DND-41 (cell line): Measurements from ENCODE around the gene MGAT4A.

Experiments used
- ATAC-seq: fragments of 200-7000 bp; cut with Tn5 transposase; 3 replicates; pipeline ENCODE4 v1.9.1; 2021; ENCODE audit warnings: low read depth; ENCODE audit not compliant: insufficient read depth
- DNase-seq: peaks from one replicate; pipeline ENCODE4 v3.0.0-alpha.2; 2020
- H2AFZ ChIP-seq: 2 replicates; pipeline ENCODE4 v1.6.0; 2012; ENCODE audit warnings: low read depth, low read length
- H3K27ac ChIP-seq: 2 replicates; pipeline ENCODE4 v1.5.1; 2012; ENCODE audit warnings: low read length, inconsistent platforms
- H3K27me3 ChIP-seq: fragments of 200-600 bp; sonication (generic); 2 replicates; pipeline ENCODE4 v1.6.0; 2012; ENCODE audit warnings: low read length, mild to moderate bottlenecking, inconsistent platforms; ENCODE audit not compliant: insufficient read depth, poor library complexity
- H3K36me3 ChIP-seq: 2 replicates; pipeline ENCODE4 v1.5.1; 2012; ENCODE audit warnings: low read length, inconsistent platforms; ENCODE audit not compliant: insufficient read depth
- H3K4me1 ChIP-seq: 2 replicates; pipeline ENCODE4 v1.5.1; 2012; ENCODE audit warnings: mild to moderate bottlenecking, low read length; ENCODE audit not compliant: insufficient read depth
- H3K4me2 ChIP-seq: 2 replicates; pipeline ENCODE4 v1.6.0; 2012; ENCODE audit warnings: mild to moderate bottlenecking, moderate library complexity, low read length, inconsistent platforms; ENCODE audit not compliant: insufficient read depth
- H3K4me3 ChIP-seq, 2 experiments: fragments of 200-600 bp in 1 of 2; shearing (Covaris generic) in 1 of 2; 2 replicates each; pipeline ENCODE4 v1.5.1; 2012 to 2016; ENCODE audit warnings: inconsistent platforms in 2 of 2, low read length in 2 of 2, mild to moderate bottlenecking in 2 of 2, low read depth in 1 of 2, moderate library complexity in 1 of 2
- H3K79me2 ChIP-seq: 2 replicates; pipeline ENCODE4 v1.6.0; 2012; ENCODE audit warnings: low read length, inconsistent platforms; ENCODE audit not compliant: insufficient read depth
- H3K9ac ChIP-seq: 2 replicates; pipeline ENCODE4 v1.6.0; 2012; ENCODE audit warnings: low read depth, mild to moderate bottlenecking, inconsistent platforms, low read length, moderate library complexity
- H3K9me3 ChIP-seq: 2 replicates; pipeline ENCODE4 v1.5.1; 2012; ENCODE audit warnings: low read length, moderate library complexity, mild to moderate bottlenecking, inconsistent platforms; ENCODE audit not compliant: insufficient read depth, severe bottlenecking
- H4K20me1 ChIP-seq: 2 replicates; pipeline ENCODE4 v1.6.0; 2012; ENCODE audit warnings: low read length; ENCODE audit not compliant: insufficient read depth
- EZH2 ChIP-seq: IDR thresholded peaks from 3 replicates; pipeline ENCODE4 v1.6.1; 2012; ENCODE audit warnings: borderline replicate concordance, low read depth, mild to moderate bottlenecking, moderate library complexity, low read length, inconsistent platforms; ENCODE audit not compliant: severe bottlenecking
- TF ChIP-seq, protein P1 (sequence below): IDR thresholded peaks from 2 replicates; pipeline ENCODE4 v1.5.1; 2012; ENCODE audit warnings: borderline replicate concordance, low read length, moderate library complexity, mild to moderate bottlenecking; ENCODE audit not compliant: poor library complexity, severe bottlenecking; ENCODE audit errors: extremely low read depth

The MGAT4A gene

GRCh38 chr2:98708396-98709186 lies 22.3 kb downstream of the MGAT4A start:
- Histone ChIP-seq H3K9me3 (no peaks in the 10 kb centered on the region), H3K4me3 (no peak overlapping the region), H3K27ac (no peak overlapping the region), H3K4me1 (no peaks in the 10 kb centered on the region), H3K27me3 (no peaks in the 10 kb centered on the region), H3K79me2 (peaks cover 97% of the 10 kb centered on the region), H3K36me3 (no peaks in the 10 kb centered on the region; the same call in 1 of the 2 replicates), H4K20me1 (peaks cover 25% of the 10 kb centered on the region), H2AFZ (no peak overlapping the region), H3K9ac (no peak overlapping the region), H3K4me2 (no peak overlapping the region)
- TF ChIP-seq, protein P1, sequence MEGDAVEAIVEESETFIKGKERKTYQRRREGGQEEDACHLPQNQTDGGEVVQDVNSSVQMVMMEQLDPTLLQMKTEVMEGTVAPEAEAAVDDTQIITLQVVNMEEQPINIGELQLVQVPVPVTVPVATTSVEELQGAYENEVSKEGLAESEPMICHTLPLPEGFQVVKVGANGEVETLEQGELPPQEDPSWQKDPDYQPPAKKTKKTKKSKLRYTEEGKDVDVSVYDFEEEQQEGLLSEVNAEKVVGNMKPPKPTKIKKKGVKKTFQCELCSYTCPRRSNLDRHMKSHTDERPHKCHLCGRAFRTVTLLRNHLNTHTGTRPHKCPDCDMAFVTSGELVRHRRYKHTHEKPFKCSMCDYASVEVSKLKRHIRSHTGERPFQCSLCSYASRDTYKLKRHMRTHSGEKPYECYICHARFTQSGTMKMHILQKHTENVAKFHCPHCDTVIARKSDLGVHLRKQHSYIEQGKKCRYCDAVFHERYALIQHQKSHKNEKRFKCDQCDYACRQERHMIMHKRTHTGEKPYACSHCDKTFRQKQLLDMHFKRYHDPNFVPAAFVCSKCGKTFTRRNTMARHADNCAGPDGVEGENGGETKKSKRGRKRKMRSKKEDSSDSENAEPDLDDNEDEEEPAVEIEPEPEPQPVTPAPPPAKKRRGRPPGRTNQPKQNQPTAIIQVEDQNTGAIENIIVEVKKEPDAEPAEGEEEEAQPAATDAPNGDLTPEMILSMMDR: no peak
- no peak for TF ChIP-seq EZH2
- ATAC-seq (no peak), DNase-seq (no peak)

DNA sequence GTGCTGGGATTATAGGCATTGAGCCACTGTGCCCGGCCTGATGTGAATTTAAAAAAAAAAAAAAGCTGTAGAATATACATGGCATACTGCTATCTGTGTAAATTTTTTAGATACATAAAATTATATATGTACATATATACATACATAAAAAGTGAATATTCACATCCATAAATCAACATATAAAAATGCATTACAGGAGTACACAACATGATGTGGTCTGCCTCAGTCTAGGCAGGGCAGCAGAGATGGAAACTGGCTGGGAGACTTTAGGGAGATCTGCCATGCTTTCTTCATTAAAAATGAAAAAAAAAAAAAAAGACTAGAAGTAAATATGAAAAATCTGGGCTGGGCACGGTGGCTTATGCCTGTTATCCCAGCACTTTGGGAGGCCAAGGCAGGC lies 24.3 kb downstream of the MGAT4A start:
- ATAC-seq (no peak), DNase-seq (no peak)
- H3K9me3 ChIP-seq: no peaks in the 10 kb centered on the region
- no peaks in the 10 kb centered on the region for H3K4me1 ChIP-seq
- H3K27me3 ChIP-seq: no peaks in the 10 kb centered on the region
- no peak overlapping the region for H3K4me2 ChIP-seq
- no peak overlapping the region for H3K9ac ChIP-seq
- peaks cover 29% of the 10 kb centered on the region for H4K20me1 ChIP-seq
- TF ChIP-seq, protein P1: no peak
- no peak for TF ChIP-seq EZH2
- no peak overlapping the region for H3K27ac ChIP-seq
- no peak overlapping the region for H3K4me3 ChIP-seq
- H2AFZ ChIP-seq: no peak overlapping the region
- H3K36me3 ChIP-seq: no peaks in the 10 kb centered on the region
- peaks cover 97% of the 10 kb centered on the region for H3K79me2 ChIP-seq

DNA sequence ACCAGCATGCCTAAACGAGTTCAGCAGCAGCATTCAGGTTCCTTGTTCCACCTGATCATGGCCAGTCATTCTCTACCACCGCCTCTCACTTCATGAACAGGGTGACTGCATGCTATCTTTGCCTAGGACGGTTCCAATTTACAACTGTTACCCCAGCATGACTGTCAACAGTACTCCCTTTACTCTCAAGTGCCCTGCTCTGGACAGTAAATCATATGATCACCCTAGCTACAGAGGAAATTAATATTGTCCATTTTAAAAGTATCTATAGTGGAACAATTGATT lies 25.7 kb downstream of the MGAT4A start:
- TF ChIP-seq, protein P1: no peak
- no peak for TF ChIP-seq EZH2
- Histone ChIP-seq H3K27ac (no peak overlapping the region), H4K20me1 (peaks cover 27% of the 10 kb centered on the region), H3K4me3 (no peak overlapping the region), H3K4me1 (no peaks in the 10 kb centered on the region), H3K9ac (no peak overlapping the region), H3K36me3 (no peaks in the 10 kb centered on the region), H3K27me3 (no peaks in the 10 kb centered on the region), H3K4me2 (no peak overlapping the region), H3K79me2 (peaks cover 96% of the 10 kb centered on the region), H2AFZ (no peak overlapping the region), H3K9me3 (no peaks in the 10 kb centered on the region)
- DNase-seq: no peak
- no peak for ATAC-seq
